Right cardiac atrium (tissue), 5 donors: Measurements from ENCODE around the gene ACTN3. TPM values are rescaled to one million over a fixed set of nuclear protein-coding genes. Genes with fewer than 3 reads are reported as not detected.

Experiments
- ATAC-seq, 2 donors: fragments of 200-7000 bp; cut with Tn5 transposase; one replicate each; pipeline versions ENCODE4 v1.8.0 to v1.9.1; 2020; ENCODE audit warnings: moderate library complexity in 2 of 2, mild to moderate bottlenecking in 1 of 2
- DNase-seq, 3 donors: peaks; one replicate each; pipeline ENCODE4 v3.0.0-alpha.2; 2020
- H3K27ac ChIP-seq: one replicate; pipeline ENCODE4 v1.5.1; 2013; ENCODE audit warnings: mild to moderate bottlenecking, low read length, control low read depth, moderate library complexity
- H3K27me3 ChIP-seq: one replicate; pipeline ENCODE4 v1.6.1; 2013; ENCODE audit not compliant: control insufficient read depth, insufficient read depth
- H3K4me1 ChIP-seq: one replicate; pipeline ENCODE4 v1.6.1; 2013; ENCODE audit warnings: low read length; ENCODE audit not compliant: control insufficient read depth, insufficient read depth
- H3K4me3 ChIP-seq: one replicate; pipeline ENCODE4 v1.5.1; 2013; ENCODE audit warnings: low read length, control low read depth
- H3K9me3 ChIP-seq: one replicate; pipeline ENCODE4 v1.6.1; 2013; ENCODE audit warnings: low read length; ENCODE audit not compliant: control insufficient read depth
- WGBS: extraction: QIAGEN DNeasy Blood & Tissue Kit; methylation state at CpG from one replicate; pipeline ENCODE4 v1.1.7; 2013; 5-methylcytosine and 5-hydroxymethylcytosine counted together
- intact Hi-C, 4 donors: fragments of 100-400 bp; cut with DNase I; formaldehyde crosslinking; loops; one replicate each; pipeline versions ENCODE4 v1.11.0 to v1.14.0; 2022 to 2023
- polyA plus RNA-seq: library from polyadenylated mRNA; stranded (reverse); fragments of 200-250 nt; gene quantifications from one replicate; pipeline ENCODE4 v1.2.3, GENCODE V29; 2013
- total RNA-seq, 4 donors: library from RNA; stranded (reverse); fragmentation: NEBNext Ultra II Directional; extraction: Animal tissue kit (Norgen Biotek cat#: 25700); gene quantifications; one replicate each; pipeline ENCODE4 v1.2.1, GENCODE V29; 2021
- donor health status: healthy with polysubstance abuse.
- donor health status: DM: no; HTN: yes; CAD: no.
- donor health status: DM: no; HTN: no; CAD: no.
- donor health status: DM: no; HTN: yes; CAD: no; lungs with severe emphysema.
- donor health status: DM: yes; HTN: yes; CAD: no.

ACTN3 gene
- total and polyA plus RNA-seq, 5 donors: 0.05 to 0.09 TPM; not detected in 3

DNA sequence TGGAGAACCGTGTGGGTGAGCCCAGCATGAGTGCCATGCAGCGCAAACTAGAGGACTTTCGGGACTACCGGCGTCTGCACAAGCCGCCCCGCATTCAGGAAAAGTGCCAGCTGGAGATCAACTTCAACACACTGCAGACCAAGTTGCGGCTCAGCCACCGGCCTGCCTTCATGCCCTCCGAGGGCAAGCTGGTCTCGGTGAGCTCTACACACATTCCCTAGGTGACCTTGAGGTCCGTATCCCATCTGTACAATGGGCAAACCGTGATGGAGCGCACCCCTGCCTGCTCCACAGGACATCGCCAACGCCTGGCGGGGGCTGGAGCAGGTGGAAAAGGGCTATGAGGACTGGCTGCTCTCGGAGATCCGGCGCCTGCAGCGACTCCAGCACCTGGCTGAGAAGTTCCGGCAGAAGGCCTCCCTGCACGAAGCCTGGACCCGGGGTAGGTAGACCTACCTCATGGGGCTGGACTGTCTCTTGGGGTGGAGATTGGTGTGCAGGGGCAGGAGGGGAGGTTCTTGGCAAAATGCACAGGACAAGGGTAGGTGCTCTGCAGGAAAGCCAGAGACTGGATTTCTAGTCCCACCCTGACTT, 11.1 kb downstream of the ACTN3 start:
- intact Hi-C loops: no loop called here
- ATAC-seq: no peak
- 91% methylated on average over 24 of the region's 24 CpGs for WGBS
- DNase-seq: no peak
- Histone ChIP-seq H3K27ac (no peak overlapping the region), H3K27me3 (no peaks in the 10 kb centered on the region), H3K9me3 (no peaks in the 10 kb centered on the region), H3K4me1 (peaks cover 3% of the 10 kb centered on the region), H3K4me3 (no peak overlapping the region)

DNA sequence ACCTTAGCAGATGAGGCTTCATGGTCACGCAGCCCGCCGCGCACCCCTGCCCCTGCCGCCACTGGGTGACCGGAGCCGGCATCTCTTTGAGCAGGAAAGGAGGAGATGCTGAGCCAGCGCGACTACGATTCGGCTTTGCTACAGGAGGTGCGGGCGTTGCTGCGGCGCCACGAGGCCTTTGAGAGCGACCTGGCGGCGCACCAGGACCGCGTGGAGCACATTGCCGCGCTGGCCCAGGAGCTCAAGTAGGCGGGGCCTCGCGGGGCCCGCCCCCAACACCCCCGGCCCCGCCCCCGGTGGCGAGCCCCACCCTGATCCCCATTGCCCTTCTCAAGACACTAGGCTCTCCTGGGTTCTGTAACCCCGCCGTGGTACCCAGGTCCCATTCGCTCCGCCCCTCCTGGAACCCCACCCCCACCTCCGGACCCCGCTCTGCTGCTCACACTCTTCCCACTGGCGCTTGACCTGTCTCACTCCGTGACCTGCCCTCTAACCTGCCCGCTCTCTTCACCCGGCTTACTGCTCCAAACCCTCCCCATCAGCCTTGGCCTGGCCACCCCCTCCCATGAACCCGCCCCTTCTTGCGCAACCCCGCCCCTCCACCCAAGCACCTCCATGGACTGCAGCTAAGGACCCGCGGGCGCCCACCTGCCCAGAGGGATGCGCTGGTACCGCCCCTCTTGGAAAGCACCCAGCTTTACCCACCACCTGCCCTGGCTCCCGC, 12.6 kb downstream of the ACTN3 start:
- Histone ChIP-seq H3K27ac (no peak overlapping the region), H3K27me3 (no peaks in the 10 kb centered on the region), H3K4me1 (peaks cover 3% of the 10 kb centered on the region), H3K9me3 (no peaks in the 10 kb centered on the region), H3K4me3 (no peak overlapping the region)
- peak; percentile 45 to 62 for ATAC-seq
- intact Hi-C loops: no loop called here
- WGBS: 9% methylated on average over 50 of the region's 50 CpGs
- peak; percentile 59 to 84 (median 80) for DNase-seq

DNA sequence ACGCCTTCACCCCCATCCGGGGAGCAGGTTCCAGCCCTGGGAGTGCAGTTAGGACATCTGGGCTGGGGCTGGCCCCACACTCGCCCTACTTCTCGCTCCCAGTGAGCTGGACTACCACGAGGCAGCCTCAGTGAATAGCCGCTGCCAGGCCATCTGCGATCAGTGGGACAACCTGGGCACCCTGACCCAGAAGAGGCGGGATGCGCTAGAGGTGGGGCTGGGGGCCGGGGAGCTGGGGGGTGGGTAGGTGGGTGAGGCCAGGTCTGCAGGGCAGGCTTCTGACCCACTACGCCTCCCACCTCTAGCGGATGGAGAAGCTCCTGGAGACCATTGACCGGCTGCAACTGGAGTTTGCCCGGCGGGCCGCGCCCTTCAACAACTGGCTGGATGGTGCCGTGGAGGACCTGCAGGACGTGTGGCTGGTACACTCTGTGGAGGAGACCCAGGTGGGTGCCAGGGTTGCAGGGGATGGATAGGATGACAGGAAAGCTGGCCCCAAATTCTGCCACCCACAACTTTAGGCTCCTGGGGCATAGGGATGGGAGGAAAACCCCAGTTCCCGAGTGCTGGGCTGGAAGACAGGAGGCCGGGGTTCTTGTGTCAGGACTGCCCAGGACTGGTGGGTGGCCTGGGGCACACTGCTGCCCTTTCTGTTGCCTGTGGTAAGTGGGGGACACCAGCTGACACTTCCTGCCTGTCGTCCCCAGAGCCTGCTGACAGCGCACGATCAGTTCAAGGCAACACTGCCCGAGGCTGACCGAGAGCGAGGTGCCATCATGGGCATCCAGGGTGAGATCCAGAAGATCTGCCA, 13.4 kb downstream of the ACTN3 start:
- intact Hi-C loops: no loop called here

DNA sequence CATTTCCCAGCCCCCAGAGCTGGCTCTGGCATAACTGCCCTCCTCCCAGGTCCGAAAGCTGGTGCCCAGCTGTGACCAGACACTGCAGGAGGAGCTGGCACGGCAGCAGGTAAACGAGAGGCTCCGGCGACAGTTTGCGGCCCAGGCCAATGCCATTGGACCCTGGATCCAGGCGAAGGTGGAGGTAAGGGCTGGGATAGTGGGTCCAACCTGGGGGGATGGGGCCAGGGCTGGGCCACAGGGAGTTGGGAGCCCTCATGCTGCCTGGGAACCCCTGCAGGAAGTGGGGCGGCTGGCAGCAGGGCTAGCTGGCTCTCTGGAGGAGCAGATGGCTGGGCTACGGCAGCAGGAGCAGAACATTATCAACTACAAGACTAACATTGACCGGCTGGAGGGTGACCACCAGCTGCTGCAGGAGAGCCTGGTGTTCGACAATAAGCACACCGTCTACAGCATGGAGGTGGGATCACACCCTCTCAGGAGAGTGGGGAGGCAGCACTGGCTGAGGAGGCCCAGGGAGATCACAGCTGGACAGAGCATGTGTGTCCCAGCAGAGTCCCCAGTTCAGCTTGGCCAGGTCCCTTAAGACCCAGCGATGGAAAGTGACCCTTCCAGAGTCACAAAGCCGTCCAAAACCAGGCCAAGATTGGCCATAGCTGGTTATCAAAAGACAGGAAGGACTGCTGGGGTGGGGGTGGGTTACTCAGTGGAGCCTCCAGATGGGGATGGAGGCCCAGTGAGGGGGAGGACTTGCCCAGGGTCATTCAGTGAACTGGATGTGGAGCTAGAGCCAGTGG, 14.7 kb downstream of the ACTN3 start:
- no peak overlapping the region for H3K4me3 ChIP-seq
- peaks cover 3% of the 10 kb centered on the region for H3K4me1 ChIP-seq
- ATAC-seq (no peak), DNase-seq (no peak)
- intact Hi-C loops: no loop called here
- H3K9me3 ChIP-seq: no peaks in the 10 kb centered on the region
- H3K27ac ChIP-seq: no peak overlapping the region
- H3K27me3 ChIP-seq: no peaks in the 10 kb centered on the region
- 77% methylated on average over 14 of the region's 14 CpGs for WGBS

More for the DNA sequence above, 13.4 kb downstream of the ACTN3 start:
- Histone ChIP-seq H3K4me1 (peaks cover 3% of the 10 kb centered on the region), H3K27ac (no peak overlapping the region), H3K9me3 (no peaks in the 10 kb centered on the region), H3K4me3 (no peak overlapping the region), H3K27me3 (no peaks in the 10 kb centered on the region)
- peak in 1 of 3 donors; percentile 30 for DNase-seq
- WGBS: 78% methylated on average over 27 of the region's 27 CpGs
- ATAC-seq: no peak

DNA sequence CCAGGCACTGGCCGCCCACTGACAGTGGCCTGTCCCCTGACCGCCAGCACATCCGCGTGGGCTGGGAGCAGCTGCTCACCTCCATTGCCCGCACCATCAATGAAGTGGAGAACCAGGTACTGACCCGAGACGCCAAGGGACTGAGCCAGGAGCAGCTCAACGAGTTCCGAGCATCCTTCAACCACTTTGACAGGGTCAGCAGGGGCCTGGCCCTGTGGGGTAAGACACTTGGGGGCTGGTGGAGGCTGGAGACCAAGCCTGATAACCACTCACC, 15.2 kb downstream of the ACTN3 start:
- no peak overlapping the region for H3K4me3 ChIP-seq
- H3K4me1 ChIP-seq: peaks cover 3% of the 10 kb centered on the region
- H3K9me3 ChIP-seq: no peaks in the 10 kb centered on the region
- H3K27ac ChIP-seq: no peak overlapping the region
- H3K27me3 ChIP-seq: no peaks in the 10 kb centered on the region
- 93% methylated on average over 9 of the region's 9 CpGs for WGBS
- ATAC-seq: no peak
- DNase-seq: no peak
- intact Hi-C loops: no loop called here

DNA sequence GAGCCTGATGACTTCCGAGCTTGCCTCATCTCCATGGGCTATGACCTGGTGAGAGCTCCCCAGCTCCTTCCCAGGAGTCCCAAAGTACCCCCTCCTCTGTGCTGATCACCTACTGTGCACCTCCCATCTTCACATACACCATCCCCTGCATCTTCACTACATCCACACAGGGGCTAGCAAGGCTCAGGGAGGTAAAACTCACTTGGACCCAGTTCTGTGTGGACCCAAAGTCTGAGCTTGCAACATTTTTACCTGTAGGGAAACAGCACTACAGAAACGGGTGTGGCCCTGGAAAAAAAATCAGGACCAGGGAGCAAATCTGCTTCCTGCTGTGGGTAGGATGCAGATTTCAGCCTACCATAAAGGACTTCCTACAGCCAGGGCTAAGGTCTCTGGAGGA, 15.6 kb downstream of the ACTN3 start:
- ATAC-seq: no peak
- no peak for DNase-seq
- Histone ChIP-seq H3K27ac (no peak overlapping the region), H3K27me3 (no peaks in the 10 kb centered on the region), H3K4me1 (peaks cover 3% of the 10 kb centered on the region), H3K4me3 (no peak overlapping the region), H3K9me3 (no peaks in the 10 kb centered on the region)
- 77% methylated on average over 2 of the region's 2 CpGs for WGBS
- intact Hi-C loops: no loop called here

DNA sequence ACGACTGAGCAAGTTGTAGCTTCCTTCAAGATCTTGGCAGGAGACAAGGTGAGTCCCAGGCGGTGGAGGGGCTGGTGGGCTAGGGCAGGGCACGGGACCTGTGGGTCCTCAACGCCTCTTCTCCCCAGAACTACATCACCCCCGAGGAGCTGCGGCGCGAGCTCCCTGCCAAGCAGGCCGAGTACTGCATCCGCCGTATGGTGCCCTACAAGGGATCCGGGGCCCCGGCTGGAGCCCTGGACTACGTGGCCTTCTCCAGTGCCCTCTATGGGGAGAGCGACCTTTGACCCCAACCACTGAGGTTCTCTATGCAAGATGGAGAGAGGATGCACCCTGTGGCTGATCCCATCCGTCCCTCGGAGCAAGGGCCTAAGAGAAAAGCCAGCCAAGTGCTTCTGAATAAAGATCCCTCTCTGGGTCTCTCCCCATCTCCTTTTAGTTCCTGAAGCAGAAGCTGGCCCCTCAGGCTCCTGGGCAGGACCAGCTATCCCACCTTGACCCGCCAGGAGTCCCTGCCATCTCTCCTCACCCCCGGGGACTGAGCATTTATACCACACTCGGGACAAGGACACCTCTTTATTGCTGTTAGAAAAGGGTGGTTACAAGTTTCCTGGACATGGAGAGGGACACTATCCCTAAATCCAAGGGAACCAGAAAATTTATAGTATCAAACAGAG, 16.3 kb downstream of the ACTN3 start:
- ATAC-seq: no peak
- no peaks in the 10 kb centered on the region for H3K27me3 ChIP-seq
- H3K4me1 ChIP-seq: peaks cover 3% of the 10 kb centered on the region
- 91% methylated on average over 20 of the region's 20 CpGs for WGBS
- no peaks in the 10 kb centered on the region for H3K9me3 ChIP-seq
- H3K27ac ChIP-seq: no peak overlapping the region
- no peak overlapping the region for H3K4me3 ChIP-seq
- no peak for DNase-seq
- intact Hi-C loops: no loop called here

DNA sequence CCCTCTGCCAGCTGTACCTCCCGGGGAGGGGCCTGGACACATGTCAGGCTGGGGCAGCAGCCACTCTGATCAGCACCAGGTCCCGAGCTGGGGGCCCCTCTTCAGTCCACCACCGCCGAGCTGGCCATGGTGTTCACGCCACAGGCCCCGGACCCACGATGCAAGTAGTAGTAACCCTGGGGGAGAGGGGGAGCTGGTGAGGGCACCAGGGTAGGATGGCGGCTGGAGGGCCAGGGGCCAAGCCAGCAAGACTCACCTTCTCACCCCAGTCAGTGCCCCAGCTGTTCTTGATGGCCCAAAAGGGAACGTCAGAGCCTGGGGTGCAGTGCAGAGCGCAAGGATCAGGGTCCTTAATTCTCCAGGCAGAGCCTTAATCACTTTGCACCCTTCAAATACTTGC, 17.1 kb downstream of the ACTN3 start:
- Histone ChIP-seq H3K4me3 (no peak overlapping the region), H3K27me3 (no peaks in the 10 kb centered on the region), H3K9me3 (no peaks in the 10 kb centered on the region), H3K27ac (no peak overlapping the region), H3K4me1 (peaks cover 3% of the 10 kb centered on the region)
- no peak for ATAC-seq
- intact Hi-C loops: no loop called here
- WGBS: 91% methylated on average over 10 of the region's 10 CpGs
- DNase-seq: no peak

DNA sequence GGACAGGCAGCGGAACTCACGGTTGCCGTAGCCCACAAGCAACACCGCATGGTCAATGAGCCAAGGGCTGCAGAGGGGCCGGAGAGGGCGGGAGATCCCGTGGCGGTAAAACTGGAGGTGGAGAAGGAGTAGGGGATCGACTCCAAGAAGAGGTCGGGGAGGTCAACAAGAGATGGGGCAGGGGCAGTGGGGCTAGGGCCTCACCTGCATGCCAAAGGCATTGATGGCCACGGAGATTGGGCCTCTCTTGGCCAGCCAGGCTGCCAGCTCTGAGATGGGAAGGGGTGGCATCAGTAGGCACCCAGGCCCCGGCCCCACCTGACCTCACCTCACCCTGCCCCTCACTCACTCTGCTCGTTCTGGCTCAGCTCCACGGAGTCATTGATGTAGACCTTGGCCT, 17.8 kb downstream of the ACTN3 start:
- no peaks in the 10 kb centered on the region for H3K4me1 ChIP-seq
- intact Hi-C loops: no loop called here
- H3K27me3 ChIP-seq: no peaks in the 10 kb centered on the region
- WGBS: 88% methylated on average over 14 of the region's 14 CpGs
- H3K9me3 ChIP-seq: no peaks in the 10 kb centered on the region
- no peak overlapping the region for H3K4me3 ChIP-seq
- H3K27ac ChIP-seq: no peak overlapping the region
- ATAC-seq: no peak
- no peak for DNase-seq

DNA sequence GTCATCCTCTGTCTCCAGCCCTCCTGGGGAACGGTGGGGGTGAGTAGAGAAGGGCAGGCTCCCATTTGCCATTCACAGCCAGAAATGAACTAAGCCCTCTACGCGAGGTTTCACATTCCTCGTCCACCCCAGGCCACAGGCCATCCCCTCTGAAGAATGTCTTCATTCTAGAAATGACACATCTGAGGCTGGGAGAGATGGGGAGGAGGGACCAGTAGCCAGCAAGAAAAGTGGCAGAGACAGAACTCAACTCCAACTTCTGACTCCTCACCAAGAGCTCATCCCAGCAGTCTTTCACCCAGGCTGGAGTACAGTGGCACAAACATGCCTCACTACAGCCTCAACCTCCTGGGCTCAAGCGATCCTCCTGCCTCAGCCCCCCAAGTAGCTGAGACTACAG, 18.3 kb downstream of the ACTN3 start:
- ATAC-seq: no peak
- Histone ChIP-seq H3K4me1 (no peaks in the 10 kb centered on the region), H3K4me3 (no peak overlapping the region), H3K27ac (no peak overlapping the region), H3K27me3 (no peaks in the 10 kb centered on the region), H3K9me3 (no peaks in the 10 kb centered on the region)
- intact Hi-C loops: no loop called here
- DNase-seq: no peak
- WGBS: 88% methylated on average over 5 of the region's 5 CpGs
